Activated CD8-positive, alpha-beta memory T cell treated with anti-CD3 and anti-CD28 coated beads for 1 hour (primary cell): ENCODE results near the gene ADGRG3.
A peak's percentile ranks its signal among the peaks of the same experiment; 100 is the strongest.

ENCODE experiments used
- DNase-seq, 2 donors: peaks; one replicate each; pipeline ENCODE4 v3.0.0-alpha.2; 2020; ENCODE audit warnings: low read depth in 1 of 2; ENCODE audit errors: extremely low read depth in 1 of 2

Gene ADGRG3

DNA sequence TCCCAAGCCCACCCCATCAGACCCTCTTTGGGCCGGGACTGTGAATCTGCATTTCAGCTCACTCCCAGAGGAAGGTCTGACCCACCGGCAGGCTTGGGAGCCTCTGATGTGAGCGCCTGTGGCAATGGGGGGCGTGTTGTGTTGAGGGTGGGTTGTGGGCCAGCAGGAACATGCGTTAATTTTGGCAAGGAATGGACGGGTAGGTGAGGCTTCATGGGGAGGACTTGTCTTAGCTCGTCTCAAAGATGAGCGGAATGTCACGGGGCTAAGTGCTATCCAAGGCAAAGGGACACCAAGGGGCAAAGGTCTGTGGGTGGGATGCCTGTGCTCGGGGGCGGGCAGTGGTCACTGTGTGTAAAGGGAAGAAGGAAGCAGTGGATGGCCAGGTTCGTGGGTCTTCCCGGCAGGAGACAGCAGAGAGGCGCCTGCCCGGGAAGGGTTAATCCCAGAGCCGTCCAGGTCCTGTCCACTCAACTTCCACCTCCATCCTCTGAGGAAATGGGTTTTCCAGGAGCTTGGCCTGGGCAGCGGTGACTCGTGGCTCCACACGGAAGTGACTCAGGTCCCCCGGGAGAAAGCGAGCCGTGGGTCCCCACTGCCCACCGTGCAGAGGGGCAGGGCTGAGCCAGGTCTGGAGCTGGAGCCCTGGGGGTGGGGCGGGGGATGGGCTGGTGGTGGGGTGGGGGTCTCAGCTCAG, 22.3 kb upstream of the ADGRG3 start:
- DNase-seq: no peak

DNA sequence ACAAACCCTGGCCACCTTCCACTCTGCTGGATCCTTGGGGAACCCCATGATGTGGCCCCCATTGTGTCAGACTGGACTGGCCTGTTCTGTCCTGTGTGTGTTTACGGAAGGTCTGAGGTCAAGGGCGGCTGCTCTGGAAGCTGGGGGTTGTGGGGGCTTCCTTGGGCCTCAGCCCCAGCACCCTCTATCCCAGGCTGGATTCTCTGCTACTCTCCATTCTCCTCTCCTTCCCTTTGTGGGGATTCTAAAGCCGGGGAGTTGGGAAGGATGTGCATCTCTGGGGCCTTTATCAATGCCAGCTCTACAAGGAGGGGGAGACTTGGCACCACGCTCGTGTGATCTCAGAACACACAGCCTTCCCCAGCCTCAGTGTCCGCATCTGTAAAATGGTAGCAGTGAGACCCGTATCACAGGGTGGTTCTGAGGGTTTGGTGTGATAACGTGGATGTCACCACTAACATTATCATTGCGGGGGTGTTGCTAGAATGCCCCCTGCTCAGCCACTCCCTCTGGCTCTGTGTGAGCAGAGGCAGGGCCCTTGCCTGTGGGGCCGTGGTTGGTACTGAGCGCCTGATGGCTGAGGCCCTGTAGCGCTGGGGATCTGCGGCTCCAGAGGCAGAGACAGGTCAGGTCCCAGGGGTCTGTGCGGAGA, 21.6 kb upstream of the ADGRG3 start:
- no peak for DNase-seq

DNA sequence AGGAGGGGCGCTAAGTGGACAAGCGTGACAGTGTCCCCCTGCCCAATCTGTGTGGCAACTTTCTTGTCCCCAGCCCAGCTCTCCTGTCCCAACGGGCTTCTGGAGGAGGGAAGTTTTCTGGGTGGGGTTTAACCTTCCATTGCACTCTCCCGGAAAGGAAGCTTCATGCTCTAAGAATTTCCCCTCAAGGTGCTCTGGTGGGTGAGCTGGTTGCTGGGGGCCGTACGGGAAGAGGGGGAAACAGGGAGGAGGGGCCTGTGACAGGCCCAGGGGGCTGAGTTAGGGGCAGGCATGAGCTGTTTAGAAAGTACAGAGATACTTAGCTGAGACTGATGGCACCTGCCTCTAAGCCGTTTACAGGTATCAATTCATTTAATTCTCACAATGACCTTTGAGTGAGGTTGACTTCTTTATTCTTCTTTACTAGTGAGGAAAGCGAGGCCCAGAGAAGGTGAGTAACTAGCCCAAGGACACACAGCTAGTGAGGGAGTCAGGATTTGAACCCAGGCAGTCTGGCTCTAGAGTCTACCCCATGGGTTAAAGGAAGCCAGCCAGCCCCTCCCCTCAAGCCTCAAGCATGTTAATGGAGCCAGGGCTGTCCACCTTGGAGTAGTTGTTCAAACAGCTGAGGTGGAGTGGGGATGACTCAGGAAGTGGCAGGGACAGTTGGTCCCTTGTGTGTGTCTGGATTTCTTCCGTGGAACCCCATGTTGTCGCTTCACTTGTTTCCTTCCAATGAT, 20.8 kb upstream of the ADGRG3 start:
- DNase-seq: no peak

DNA sequence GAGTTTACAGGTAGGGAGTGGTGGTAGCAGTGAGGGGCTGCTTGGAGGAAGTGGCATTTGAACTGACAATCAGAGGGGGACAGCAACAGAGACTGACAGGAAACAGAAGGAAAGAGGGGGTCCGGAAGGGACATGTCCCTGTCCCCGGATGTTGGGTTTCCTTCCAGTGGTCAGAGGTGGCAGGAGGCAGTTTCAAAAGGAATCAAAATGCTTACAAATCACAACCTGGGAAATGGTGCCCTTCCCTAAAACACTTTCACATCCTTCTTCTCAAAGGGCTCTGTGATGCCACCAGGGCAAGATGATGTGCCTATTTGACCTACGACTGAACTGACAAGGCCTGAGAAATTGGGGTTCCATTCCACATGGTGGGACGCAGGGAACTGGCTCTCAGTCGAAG, 20.0 kb upstream of the ADGRG3 start:
- no peak for DNase-seq

DNA sequence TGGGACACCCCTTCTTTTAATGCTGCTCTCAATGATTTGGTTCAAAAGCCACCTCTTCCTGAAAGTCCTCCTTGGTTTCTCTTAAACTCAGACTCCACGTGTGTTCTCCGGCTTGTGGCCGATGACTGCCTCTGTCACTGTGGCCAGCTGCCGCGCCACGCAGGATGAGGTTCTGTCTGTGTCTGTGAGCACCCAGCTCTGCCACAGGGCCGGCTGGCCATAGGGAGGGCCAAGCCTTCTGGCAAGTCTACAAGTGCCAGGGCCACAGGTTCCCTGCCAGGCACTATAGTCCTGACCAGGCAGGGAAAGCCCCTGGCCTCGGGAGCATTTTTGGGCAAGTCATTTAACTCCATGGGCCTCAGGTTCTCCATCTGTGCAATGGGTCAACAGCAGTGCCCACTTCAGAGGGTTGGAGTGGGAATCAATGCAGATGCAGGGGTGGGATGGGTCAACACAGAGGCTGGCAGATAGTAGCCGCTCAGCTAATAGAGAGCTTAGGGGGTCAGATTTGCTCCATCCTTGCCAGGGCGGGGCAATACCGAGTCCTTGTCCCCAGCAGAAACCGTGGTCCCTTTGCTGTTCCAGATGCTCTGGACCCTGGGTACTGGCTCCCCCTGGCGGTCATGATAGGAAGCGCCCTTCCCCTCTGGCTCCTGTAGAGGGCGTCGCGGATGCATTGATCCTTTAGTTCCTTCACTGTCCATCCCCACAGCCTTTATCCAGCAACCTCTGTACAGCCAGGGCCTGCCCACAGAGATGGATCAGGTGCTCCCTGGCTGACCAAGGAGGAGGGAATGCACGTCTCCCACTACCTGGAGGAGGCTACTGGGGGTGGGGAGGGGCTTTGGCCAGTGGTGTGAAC, 19.3 kb upstream of the ADGRG3 start:
- DNase-seq: peak; percentile 69 to 74

DNA sequence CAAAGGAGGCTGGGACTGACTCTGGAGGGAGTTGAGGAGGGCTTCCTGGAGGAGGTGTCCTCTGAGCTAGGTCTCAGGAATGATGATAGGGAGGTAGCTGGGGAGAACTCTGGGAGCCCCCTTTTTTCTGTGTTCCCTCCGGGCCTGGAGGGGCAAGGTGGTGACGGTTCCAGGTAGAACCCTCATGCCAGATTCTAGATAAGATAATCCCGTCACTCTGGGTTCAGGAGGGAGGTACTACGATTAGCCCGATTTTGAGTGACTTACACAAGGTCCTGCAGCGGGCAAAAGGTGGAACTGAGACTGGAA, 18.7 kb upstream of the ADGRG3 start:
- DNase-seq: no peak

DNA sequence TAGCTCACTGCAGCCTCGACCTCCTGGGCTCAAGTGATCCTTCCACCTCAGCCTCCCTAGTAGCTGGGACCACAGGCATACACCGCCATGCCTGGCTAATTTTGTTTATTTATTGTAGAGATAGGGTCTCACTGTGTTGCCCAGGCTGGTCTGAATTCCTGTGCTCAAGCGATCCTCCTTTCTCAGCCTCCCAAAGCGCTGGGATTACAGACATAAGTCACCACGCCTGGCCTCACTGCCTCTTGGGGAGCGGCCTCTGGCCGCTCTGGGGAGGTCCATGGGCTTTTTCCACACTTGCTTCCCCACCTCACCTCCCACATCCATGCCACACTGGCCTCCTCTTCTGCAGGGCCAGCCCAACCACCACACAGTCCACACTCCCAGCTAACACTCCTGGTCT, 18.3 kb upstream of the ADGRG3 start:
- no peak for DNase-seq

DNA sequence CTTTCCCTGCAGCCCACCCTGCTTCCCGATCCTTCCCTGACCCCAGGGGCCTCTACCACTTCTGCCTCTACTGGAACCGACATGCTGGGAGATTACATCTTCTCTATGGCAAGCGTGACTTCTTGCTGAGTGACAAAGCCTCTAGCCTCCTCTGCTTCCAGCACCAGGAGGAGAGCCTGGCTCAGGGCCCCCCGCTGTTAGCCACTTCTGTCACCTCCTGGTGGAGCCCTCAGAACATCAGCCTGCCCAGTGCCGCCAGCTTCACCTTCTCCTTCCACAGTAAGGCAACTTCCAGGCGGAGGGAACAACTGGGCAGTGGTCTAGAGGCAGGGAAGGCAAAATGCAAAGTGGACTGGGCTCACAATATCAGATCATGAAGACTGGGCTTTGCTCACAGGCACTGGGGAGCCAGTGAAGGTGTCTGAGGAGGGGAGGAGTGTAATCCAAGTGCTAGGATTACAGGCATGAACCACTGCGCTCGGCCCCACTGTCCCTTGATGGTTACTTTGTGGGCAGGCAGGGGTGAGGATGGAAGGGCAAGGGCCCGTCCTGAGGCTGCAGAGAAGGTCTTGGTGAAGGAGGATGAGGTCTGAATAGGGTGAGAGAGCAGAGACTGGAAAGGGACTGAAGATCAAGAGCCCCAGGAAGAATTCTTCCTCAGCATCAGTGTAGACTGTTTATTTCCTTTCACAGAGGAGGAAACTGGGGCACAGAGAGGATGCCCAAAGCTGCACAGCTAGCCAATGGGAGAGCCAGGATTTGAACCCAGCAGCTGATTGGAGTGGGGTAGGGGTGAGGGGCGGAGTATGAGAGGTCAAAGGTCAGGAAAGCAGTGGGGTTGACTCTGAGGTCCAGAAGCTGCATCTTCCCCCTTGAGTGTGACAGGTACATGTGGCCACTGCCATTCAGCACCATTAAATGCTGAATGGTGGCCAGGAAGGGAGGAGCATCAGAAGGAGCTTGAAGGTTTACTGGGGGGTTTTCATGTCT, 16.5 kb upstream of the ADGRG3 start:
- DNase-seq: no peak

DNA sequence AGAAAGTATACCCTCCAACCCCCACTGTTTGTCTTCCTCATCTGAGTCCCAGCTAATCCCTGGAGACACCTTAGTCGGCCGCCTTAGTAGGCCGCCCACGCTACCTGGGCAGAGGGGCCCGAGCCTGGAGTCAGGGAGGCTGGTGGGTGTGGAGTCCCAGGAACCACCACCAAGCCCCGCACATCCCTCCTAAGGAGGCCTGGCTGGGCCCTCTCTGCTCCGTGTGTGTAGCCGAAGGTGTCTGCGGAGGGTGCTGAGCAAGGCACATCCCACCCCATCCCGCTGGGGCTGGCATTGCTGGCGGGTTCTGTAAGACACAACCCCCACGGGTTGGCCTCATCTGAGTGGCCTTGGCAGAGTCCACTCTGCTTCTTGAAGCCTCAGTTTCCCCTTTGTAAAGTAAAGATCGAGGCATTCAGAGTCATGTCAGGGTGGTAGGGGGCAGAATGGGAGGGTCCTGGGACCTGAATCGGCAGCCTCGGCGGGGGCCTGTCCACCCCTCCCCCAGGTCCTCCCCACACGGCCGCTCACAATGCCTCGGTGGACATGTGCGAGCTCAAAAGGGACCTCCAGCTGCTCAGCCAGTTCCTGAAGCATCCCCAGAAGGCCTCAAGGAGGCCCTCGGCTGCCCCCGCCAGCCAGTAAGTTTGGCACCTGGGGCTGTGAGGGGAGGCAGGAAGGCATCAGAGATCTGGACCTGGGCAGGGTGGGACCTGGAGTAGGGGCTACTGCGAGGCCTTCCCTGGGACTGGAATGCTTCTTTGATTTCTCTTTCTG, 15.2 kb upstream of the ADGRG3 start:
- DNase-seq: no peak

DNA sequence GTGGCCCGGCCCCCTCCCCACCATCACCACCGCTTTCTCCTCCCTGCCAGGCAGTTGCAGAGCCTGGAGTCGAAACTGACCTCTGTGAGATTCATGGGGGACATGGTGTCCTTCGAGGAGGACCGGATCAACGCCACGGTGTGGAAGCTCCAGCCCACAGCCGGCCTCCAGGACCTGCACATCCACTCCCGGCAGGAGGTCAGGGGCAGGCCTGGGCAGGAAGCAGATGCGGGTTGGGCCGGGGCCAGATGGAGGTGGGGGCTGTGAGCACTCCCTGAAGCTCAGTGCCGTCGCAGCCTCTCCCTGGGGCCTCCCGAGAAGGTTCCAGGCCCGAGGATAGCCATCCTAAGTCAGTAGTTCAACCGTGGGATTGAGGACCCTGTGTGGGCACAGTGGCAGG, 14.2 kb upstream of the ADGRG3 start:
- DNase-seq: no peak

DNA sequence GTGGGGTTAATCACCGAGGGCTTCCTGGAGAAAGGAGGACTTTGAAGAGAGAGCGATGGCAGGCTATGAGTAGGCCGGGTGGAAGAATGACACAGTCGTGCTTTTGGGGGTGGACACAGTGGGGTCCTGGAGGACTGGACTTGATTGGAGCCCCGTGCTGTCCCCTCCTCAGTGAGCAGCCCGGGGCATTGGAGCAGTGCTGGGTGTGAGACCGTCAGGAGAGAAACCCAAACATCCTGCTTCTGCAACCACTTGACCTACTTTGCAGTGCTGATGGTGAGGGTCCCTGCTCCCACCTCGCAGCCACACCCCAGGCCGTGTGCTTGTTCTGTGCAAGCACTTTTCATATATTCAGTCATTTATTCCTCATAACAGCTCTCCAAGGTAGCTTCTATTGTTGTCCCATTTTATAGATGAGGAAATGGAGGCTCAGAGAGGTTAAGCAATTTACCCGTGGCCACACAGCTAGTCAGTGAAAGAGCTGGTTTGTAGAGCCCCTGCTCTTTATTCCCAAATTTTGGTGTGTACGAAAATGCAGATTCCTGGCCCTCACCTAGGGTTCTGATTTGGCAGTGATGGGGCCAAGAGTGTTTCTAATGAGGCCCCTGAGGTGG, 11.7 kb upstream of the ADGRG3 start:
- no peak for DNase-seq

DNA sequence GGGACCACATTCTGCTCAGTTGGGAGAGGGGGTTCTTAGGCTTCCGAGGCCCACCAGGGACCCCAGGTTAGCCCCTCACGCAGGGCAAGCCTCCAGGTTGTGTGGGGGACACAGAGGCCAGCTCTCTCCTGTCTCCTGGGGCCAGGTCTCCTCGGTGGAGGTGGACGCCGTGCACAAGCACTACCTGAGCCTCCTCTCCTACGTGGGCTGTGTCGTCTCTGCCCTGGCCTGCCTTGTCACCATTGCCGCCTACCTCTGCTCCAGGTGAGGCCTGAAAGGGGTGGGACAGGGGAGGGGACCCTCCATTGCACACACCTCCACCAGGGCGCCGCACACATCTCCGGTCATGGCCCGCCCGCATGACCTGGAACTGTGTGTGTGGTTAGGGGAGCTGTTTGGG, 10.9 kb upstream of the ADGRG3 start:
- no peak for DNase-seq

DNA sequence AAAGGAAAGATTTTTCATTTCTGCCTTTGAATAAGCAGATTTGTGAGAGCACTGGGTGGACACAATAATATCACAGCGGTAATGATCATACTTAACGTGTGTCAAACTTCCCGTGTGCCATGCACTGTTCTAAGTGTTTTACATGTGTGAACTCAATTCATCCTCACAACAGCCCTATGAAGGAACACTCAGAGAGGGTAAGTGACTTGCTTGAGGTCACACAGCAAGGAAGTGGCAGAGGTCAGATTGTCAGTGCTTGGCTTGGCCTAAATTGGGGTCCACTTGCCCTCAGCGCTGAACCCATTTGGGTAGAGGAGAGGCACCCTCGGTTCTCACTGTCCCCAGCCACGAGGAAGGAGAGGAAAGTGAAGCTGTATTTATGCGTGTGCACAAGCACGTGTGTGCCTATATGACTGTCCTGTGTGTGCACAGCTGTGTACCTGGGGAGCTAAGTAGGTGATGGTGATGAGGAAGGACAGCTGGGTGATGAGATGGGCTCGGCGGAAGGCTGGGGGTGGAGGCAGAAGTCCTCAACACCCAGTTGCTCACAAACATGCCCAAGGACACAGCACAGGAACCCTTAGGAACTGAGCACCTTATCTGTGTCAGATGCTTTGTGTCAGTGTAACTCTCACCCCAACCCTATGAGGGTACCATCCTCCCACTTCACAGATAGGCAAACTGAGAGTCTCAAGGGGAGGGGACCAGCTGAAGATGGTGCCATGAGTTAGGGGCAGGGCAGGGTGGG, 9.8 kb upstream of the ADGRG3 start:
- DNase-seq: no peak

DNA sequence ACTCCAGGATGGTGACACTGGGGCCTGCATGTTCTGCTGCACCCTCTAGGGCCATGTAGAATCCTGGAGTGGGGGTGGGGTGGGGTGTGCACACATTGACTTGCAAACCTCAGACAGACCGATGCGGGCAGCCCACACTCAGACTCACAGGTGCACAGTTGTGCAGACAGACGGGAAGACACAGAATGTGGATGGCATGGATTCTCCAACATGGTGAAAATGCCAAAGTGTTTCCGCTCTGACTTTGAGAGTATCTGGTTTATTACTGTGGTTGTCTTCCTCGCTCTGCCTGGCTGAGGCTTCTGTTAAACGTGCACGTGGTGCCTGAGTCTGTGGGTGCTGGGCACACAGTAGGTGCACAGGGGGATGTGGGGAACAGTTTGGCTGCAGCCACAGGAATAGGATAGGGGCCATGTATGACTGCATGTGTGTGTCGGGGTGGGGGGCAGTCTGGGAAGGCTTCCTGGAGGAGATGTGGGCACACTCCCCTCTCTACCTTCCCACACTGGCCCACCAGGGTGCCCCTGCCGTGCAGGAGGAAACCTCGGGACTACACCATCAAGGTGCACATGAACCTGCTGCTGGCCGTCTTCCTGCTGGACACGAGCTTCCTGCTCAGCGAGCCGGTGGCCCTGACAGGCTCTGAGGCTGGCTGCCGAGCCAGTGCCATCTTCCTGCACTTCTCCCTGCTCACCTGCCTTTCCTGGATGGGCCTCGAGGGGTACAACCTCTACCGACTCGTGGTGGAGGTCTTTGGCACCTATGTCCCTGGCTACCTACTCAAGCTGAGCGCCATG, 9.0 kb upstream of the ADGRG3 start:
- no peak for DNase-seq

DNA sequence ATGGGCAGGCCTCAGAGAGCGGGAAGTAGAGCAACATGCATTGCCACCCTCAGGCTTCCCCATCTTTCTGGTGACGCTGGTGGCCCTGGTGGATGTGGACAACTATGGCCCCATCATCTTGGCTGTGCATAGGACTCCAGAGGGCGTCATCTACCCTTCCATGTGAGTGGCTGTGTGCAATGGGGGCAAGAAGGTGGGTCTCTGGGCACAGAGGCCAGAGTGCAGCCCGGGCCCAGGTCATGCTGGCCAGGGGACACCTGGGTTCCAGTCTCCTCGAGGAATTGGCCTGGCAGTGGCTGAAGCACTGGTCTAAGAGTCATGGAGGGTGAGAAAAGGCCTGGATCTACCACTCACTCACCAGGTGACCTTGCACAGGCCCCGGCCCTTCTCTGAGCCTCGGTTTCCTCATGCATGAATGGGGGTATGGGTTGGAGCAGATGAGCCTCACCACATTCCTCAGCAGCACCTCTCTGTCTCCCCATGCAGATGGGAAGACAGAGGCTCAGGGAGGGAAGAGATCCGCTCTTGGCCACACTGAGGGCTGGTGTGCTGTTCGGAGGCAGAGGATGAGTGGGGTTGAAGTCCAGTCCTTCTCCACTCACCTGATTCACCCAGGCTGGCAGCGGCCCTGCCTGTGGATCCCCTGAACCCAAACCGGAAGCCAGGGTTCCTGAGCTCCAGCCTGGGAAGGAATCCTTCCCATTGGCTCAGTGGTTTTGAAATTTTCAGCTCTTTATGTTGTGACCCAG, 7.2 kb upstream of the ADGRG3 start:
- DNase-seq: no peak

DNA sequence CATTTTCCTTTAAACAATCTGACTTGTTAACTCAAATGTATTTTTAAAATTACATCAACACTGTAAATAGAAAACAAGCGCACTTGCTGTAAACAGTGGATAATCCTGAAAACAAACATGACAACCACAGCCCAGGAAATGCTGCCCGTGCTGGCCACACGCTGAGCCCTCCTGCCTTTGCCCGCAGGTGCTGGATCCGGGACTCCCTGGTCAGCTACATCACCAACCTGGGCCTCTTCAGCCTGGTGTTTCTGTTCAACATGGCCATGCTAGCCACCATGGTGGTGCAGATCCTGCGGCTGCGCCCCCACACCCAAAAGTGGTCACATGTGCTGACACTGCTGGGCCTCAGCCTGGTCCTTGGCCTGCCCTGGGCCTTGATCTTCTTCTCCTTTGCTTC, 6.6 kb upstream of the ADGRG3 start:
- no peak for DNase-seq
